ENCODE measurements around the gene TMEM150A. TPM values are rescaled to one million over a fixed set of nuclear protein-coding genes. Genes with fewer than 3 reads are reported as not detected.
A peak's percentile ranks its signal among the peaks of the same experiment; 100 is the strongest.

TMEM150A gene
- total RNA-seq, 5 donors from 2014 or later (not counting 1 experiment from before 2014, with no cell fraction given): 8.4 to 17.1 (median 16.2) TPM

DNA sequence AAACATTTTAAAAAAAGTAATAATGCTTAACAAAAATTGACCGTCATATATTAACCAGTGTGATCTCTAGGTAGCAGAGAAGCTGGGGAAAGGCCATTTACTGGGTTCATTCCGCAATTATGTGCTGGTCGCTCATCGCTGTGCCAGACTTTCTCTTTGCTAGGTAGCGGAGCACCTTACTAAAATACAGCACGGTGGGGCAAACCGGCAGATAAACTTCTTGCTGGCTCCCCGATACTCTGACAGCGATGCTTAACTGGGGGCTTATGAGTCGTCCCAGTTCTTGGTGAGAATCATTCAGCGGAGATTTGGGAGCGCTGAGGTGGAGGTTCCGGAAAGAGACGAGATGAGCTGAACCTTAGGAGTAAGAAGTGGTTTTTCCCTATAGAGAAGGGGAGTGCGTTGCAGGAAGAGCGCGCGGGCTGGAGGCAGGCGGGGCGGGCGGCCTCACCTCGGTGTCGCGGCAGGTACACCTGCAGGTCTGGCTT, 8.8 kb upstream of the TMEM150A start:
- no peaks in the 10 kb centered on the region for H3K9me3 Mint-ChIP-seq
- CTCF ChIA-PET: interaction anchor here (0.5 to 1.3 kb wide), 3 partner anchors 20 to 832 kb away, joined by 3 to 5 read pairs (median 3); no protein-coding TSS in a partner anchor
- Histone ChIP-seq H3K9me3 (no peaks in the 10 kb centered on the region), H3K4me3 (ENCODE audit: control insufficient read depth in 1 of 2, extremely low read depth in 1 of 2, low read length in 1 of 2) (peak overlapping the region; percentile 59 to 71), H3K27me3 (replicated peaks in 1 of 2; ENCODE audit: control insufficient read depth in 2 of 2, extremely low read depth in 1 of 2, insufficient read depth in 2 of 2, low read length in 1 of 2) (no peaks in the 10 kb centered on the region), H3K4me1 (ENCODE audit: control insufficient read depth in 1 of 2, extremely low read depth in 1 of 2, insufficient read depth in 2 of 2, low read length in 2 of 2) (peaks cover 6 to 35% of the 10 kb centered on the region in 2 experiments), H3K36me3 (ENCODE audit: control insufficient read depth in 2 of 2, extremely low read depth in 1 of 2, insufficient read depth in 1 of 2, low read length in 1 of 2) (peaks cover 3 to 18% of the 10 kb centered on the region in 2 donors), H3K27ac (ENCODE audit: low read length) (peak overlapping the region; percentile 56)
- peak overlapping the region; percentile 93 to 98 (median 98) for H3K4me3 Mint-ChIP-seq
- peaks cover 19% of the 10 kb centered on the region for H3K36me3 Mint-ChIP-seq
- peaks cover 23 to 38% (median 37%) of the 10 kb centered on the region in 3 donors for H3K4me1 Mint-ChIP-seq
- 16% methylated on average over 17 of the region's 24 CpGs for WGBS (ENCODE audit: insufficient coverage)
- H3K27me3 Mint-ChIP-seq: no peaks in the 10 kb centered on the region
- DNase-seq: no peak
- POLR2A ChIA-PET: interaction anchor here (0.7 to 2.4 kb wide), 3 partner anchors 16 to 211 kb away, joined by 3 to 9 read pairs (median 4); partner anchors contain the start of gene RNF181 (in 1 of the 2)
- ATAC-seq (replicated peaks in 1 of 4): peak; percentile 23 to 31 (median 28)
- H3K27ac Mint-ChIP-seq: peak overlapping the region; percentile 93 to 94

DNA sequence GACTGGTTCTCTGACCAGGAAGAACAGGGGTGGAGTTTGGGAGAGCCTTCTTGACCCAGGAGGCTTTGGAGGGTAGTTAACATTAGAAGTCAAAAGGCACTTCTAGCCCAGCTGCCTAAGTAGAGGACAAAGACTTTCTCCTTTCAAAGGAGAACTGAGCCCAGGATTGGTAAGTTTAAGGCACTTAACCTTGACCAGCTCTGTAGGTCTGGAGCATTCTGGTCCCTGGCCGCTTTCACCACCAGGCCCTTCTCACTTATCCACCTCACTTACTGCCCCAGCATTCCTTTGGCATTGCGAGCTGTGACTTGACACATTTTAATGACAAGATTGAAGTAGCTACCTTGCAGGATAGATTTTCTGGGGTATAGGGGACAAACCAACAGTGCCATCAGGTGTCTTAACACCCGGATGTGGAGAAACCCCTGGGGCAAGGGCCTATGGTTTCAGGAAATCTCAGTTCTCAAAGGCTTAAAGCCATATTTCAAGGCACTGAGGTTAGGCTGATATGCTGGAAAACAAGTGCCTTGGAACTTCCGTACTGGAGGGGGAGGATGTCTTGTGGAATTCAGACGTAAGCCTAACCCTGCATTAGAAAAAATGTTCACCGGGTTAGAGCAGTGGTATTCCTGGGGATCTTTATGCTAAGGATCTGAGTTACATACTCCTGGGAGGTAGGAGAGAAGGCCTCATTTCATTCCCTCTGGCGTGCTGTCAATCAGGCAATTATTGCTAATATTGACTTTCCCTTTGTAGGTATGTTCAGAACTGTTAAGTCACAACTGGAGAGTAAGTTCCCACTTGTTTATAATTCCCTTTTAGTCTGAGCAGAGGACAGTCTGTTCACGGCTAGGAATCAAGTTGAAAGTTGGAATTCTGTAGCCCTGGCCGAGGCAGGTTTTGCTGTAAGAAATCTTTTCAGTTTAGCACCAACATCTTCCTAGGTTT, 5.0 kb upstream of the TMEM150A start:
- Mint-ChIP-seq H3K4me3 (no peak overlapping the region), H3K4me1 (peaks cover 44 to 62% (median 55%) of the 10 kb centered on the region in 3 donors), H3K27ac (peak overlapping the region; percentile 29 to 45), H3K9me3 (no peaks in the 10 kb centered on the region), H3K27me3 (no peaks in the 10 kb centered on the region), H3K36me3 (peaks cover 19% of the 10 kb centered on the region)
- H3K4me3 ChIP-seq (ENCODE audit: control insufficient read depth in 1 of 2, extremely low read depth in 1 of 2, low read length in 1 of 2): no peak overlapping the region
- 100% methylated on average over 3 of the region's 9 CpGs for WGBS (ENCODE audit: insufficient coverage)
- H3K36me3 ChIP-seq (ENCODE audit: control insufficient read depth in 2 of 2, extremely low read depth in 1 of 2, insufficient read depth in 1 of 2, low read length in 1 of 2): peaks cover 3 to 18% of the 10 kb centered on the region in 2 donors
- no peaks in the 10 kb centered on the region for H3K9me3 ChIP-seq
- peaks cover 6 to 46% of the 10 kb centered on the region in 2 experiments for H3K4me1 ChIP-seq (ENCODE audit: control insufficient read depth in 1 of 2, extremely low read depth in 1 of 2, insufficient read depth in 2 of 2, low read length in 2 of 2)
- ATAC-seq (replicated peaks in 1 of 4): no peak
- CTCF ChIA-PET: no interaction called here
- DNase-seq: no peak
- no peak overlapping the region for H3K27ac ChIP-seq (ENCODE audit: low read length)
- H3K27me3 ChIP-seq (replicated peaks in 1 of 2; ENCODE audit: control insufficient read depth in 2 of 2, extremely low read depth in 1 of 2, insufficient read depth in 2 of 2, low read length in 1 of 2): no peaks in the 10 kb centered on the region
- POLR2A ChIA-PET: no interaction called here

DNA sequence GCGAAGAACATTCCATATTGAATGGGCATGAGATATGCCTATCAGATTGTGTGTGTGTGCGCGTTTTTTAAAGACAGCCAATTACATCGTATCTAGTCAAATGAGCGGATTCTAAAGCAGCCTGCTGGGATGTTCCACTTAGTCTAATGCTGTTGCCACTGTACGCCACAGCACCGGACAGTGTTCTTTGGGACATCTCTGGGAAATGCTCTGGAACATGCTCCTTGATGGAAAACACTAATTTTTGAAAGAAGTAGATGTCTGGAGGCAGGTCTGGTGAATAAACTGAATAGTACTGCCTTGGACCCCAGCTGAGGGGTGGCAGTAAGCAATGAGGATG, 3.6 kb upstream of the TMEM150A start:
- peaks cover 19% of the 10 kb centered on the region for H3K36me3 Mint-ChIP-seq
- no peak for DNase-seq
- peak overlapping the region in 1 of 3 donors; percentile 37 for H3K4me3 Mint-ChIP-seq
- peaks cover 44 to 58% (median 51%) of the 10 kb centered on the region in 3 donors for H3K4me1 Mint-ChIP-seq
- H3K36me3 ChIP-seq (ENCODE audit: control insufficient read depth in 2 of 2, extremely low read depth in 1 of 2, insufficient read depth in 1 of 2, low read length in 1 of 2): peaks cover 3 to 18% of the 10 kb centered on the region in 2 donors
- ChIA-PET POLR2A (no interaction called here), CTCF (interaction anchor here in 1 of 2 donors (1.4 kb wide), 1 partner anchor 32 kb away, joined by 3 read pairs; no protein-coding TSS in a partner anchor)
- 94% methylated on average over 6 of the region's 7 CpGs for WGBS (ENCODE audit: insufficient coverage)
- no peak for ATAC-seq (replicated peaks in 1 of 4)
- no peak overlapping the region for H3K4me3 ChIP-seq (ENCODE audit: control insufficient read depth in 1 of 2, extremely low read depth in 1 of 2, low read length in 1 of 2)
- no peaks in the 10 kb centered on the region for H3K27me3 ChIP-seq (replicated peaks in 1 of 2; ENCODE audit: control insufficient read depth in 2 of 2, extremely low read depth in 1 of 2, insufficient read depth in 2 of 2, low read length in 1 of 2)
- no peaks in the 10 kb centered on the region for H3K27me3 Mint-ChIP-seq
- H3K9me3 Mint-ChIP-seq: no peaks in the 10 kb centered on the region
- no peaks in the 10 kb centered on the region for H3K9me3 ChIP-seq
- peak overlapping the region in 1 of 2 donors; percentile 11 for H3K27ac Mint-ChIP-seq
- H3K4me1 ChIP-seq (ENCODE audit: control insufficient read depth in 1 of 2, extremely low read depth in 1 of 2, insufficient read depth in 2 of 2, low read length in 2 of 2): peaks cover 9 to 45% of the 10 kb centered on the region in 2 experiments
- H3K27ac ChIP-seq (ENCODE audit: low read length): no peak overlapping the region

- H3K4me1 ChIP-seq (ENCODE audit: control insufficient read depth in 1 of 2, extremely low read depth in 1 of 2, insufficient read depth in 2 of 2, low read length in 2 of 2): peaks cover 9 to 41% of the 10 kb centered on the region in 2 experiments
- Mint-ChIP-seq H3K27ac (peak overlapping the region in 1 of 2 donors; percentile 11), H3K27me3 (no peaks in the 10 kb centered on the region), H3K9me3 (no peaks in the 10 kb centered on the region), H3K4me1 (peaks cover 44 to 58% (median 51%) of the 10 kb centered on the region in 3 donors), H3K36me3 (peaks cover 19% of the 10 kb centered on the region), H3K4me3 (peak overlapping the region in 1 of 3 donors; percentile 37)
- H3K9me3 ChIP-seq: no peaks in the 10 kb centered on the region
- ChIA-PET POLR2A (interaction anchor here in 1 of 2 donors (0.5 kb wide), 1 partner anchor 544 kb away, joined by 5 read pairs; no protein-coding TSS in a partner anchor), CTCF (interaction anchor here in 1 of 2 donors (1.4 kb wide), 1 partner anchor 32 kb away, joined by 3 read pairs; no protein-coding TSS in a partner anchor)
- no peaks in the 10 kb centered on the region for H3K27me3 ChIP-seq (replicated peaks in 1 of 2; ENCODE audit: control insufficient read depth in 2 of 2, extremely low read depth in 1 of 2, insufficient read depth in 2 of 2, low read length in 1 of 2)
- no peak overlapping the region for H3K27ac ChIP-seq (ENCODE audit: low read length)
- no peak for DNase-seq
- H3K4me3 ChIP-seq (ENCODE audit: control insufficient read depth in 1 of 2, extremely low read depth in 1 of 2, low read length in 1 of 2): no peak overlapping the region
- peaks cover 3 to 18% of the 10 kb centered on the region in 2 donors for H3K36me3 ChIP-seq (ENCODE audit: control insufficient read depth in 2 of 2, extremely low read depth in 1 of 2, insufficient read depth in 1 of 2, low read length in 1 of 2)
- no peak for ATAC-seq (replicated peaks in 1 of 4)
- WGBS (ENCODE audit: insufficient coverage): 78% methylated on average over 1 of the region's 4 CpGs
These were observed 3.1 kb upstream of the TMEM150A start for GRCh38 chr2:85605406-85606115.

DNA sequence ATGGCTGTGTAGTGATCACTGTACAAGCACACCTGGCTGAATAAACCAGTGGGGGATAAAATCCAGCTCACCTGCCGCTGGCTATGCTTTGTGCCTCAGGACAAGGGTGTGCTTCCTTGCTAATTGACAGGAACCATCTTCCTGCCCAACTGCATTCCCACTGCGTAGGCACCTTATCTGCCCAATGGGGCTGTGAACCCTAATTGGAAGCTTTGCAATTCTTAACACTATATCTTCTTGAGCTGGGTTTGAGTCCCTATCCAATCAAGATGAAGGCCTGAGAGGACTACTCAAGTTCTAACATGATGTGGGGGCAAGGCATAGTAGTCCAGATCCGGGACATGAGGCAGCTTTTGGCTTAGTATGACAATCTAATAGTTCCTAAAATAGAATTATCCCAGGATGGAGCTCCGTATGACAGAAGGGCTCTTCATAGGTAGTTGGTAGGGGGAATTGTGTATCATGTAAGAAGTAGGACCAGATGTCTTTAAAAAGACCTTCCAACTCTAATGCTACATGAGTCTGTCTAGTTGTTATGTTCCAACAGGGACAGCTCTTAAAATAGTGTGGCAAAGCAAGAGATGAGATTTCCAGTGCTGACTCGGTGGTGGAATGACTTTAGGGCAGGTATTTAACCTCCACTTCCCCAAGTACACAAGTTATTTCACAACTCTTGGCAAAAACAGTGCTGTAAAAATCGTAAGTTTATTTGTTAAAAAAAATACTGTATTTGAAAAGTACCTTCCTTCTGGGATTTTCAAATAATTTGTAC, 2.3 kb upstream of the TMEM150A start:
- Mint-ChIP-seq H3K36me3 (peaks cover 15% of the 10 kb centered on the region), H3K27me3 (no peaks in the 10 kb centered on the region), H3K9me3 (no peaks in the 10 kb centered on the region), H3K27ac (peak overlapping the region; percentile 44 to 61), H3K4me1 (peaks cover 38 to 53% (median 45%) of the 10 kb centered on the region in 3 donors), H3K4me3 (peak overlapping the region in 2 of 3 donors; percentile 13 to 82)
- H3K27me3 ChIP-seq (replicated peaks in 1 of 2; ENCODE audit: control insufficient read depth in 2 of 2, extremely low read depth in 1 of 2, insufficient read depth in 2 of 2, low read length in 1 of 2): no peaks in the 10 kb centered on the region
- H3K36me3 ChIP-seq (ENCODE audit: control insufficient read depth in 2 of 2, extremely low read depth in 1 of 2, insufficient read depth in 1 of 2, low read length in 1 of 2): peaks cover 3 to 18% of the 10 kb centered on the region in 2 donors
- WGBS (ENCODE audit: insufficient coverage): 100% methylated on average over 1 of the region's 6 CpGs
- H3K4me3 ChIP-seq (ENCODE audit: control insufficient read depth in 1 of 2, extremely low read depth in 1 of 2, low read length in 1 of 2): no peak overlapping the region
- H3K4me1 ChIP-seq (ENCODE audit: control insufficient read depth in 1 of 2, extremely low read depth in 1 of 2, insufficient read depth in 2 of 2, low read length in 2 of 2): peaks cover 5 to 35% of the 10 kb centered on the region in 2 experiments
- no peaks in the 10 kb centered on the region for H3K9me3 ChIP-seq
- ATAC-seq (replicated peaks in 1 of 4): no peak
- DNase-seq: no peak
- no peak overlapping the region for H3K27ac ChIP-seq (ENCODE audit: low read length)
- ChIA-PET POLR2A (interaction anchor here in 1 of 2 donors (1.0 kb wide), 1 partner anchor 9 kb away, joined by 4 read pairs; the partner anchor contains the start of gene RNF181), CTCF (no interaction called here)

Measured in T-cell (primary cell).